Cardiac fibroblast (primary cell): ENCODE data around the gene SH2D5.

Experiments used
- DNase-seq, 2 donors: peaks; one replicate each; pipeline versions ENCODE4 v3.0.0 to v3.0.0-alpha.2; 2010; ENCODE audit warnings: low read depth in 2 of 2
- H3K4me3 ChIP-seq, 2 donors: replicated peaks in 1 of 2; 1 replicate in 1 of 2; 2 replicates in 1 of 2; pipeline ENCODE4 v1.5.1; 2011; ENCODE audit warnings: low read depth in 2 of 2, low read length in 2 of 2, mild to moderate bottlenecking in 2 of 2, moderate library complexity in 1 of 2
- TF ChIP-seq, protein P1 (sequence below): IDR thresholded peaks from one replicate; pipeline ENCODE4 v1.5.1; 2011; ENCODE audit warnings: low read depth, mild to moderate bottlenecking, low read length, inconsistent platforms

The SH2D5 gene

DNA sequence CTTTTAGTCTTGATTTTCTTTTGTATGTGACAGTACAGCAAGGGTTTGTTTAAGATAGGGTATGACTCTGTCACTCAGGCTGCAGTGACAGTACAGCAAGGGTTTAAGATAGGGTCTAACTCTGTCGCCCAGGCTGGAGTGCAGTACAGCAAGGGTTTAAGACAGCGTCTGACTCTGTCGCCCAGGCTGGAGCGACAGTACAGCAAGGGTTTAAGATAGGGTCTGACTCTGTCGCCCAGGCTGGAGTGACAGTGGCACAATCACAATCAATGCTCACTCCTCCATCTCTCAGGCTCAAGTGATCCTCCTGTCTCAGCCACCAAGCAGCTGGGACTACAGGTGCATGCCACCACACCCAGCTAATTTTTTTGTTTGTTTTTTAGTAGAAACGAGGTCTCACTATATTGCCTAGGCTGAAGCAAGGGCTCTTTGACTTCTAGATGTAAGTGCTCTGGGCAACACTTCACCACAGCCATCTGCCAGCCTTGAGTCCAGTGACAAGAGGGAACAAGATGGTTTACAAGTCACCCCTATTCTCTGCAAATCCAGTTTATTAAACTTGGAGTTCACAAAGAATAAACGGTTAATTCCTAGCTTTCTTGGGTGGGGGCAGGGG lies 965 bp upstream of the SH2D5 start:
- TF ChIP-seq, protein P1, sequence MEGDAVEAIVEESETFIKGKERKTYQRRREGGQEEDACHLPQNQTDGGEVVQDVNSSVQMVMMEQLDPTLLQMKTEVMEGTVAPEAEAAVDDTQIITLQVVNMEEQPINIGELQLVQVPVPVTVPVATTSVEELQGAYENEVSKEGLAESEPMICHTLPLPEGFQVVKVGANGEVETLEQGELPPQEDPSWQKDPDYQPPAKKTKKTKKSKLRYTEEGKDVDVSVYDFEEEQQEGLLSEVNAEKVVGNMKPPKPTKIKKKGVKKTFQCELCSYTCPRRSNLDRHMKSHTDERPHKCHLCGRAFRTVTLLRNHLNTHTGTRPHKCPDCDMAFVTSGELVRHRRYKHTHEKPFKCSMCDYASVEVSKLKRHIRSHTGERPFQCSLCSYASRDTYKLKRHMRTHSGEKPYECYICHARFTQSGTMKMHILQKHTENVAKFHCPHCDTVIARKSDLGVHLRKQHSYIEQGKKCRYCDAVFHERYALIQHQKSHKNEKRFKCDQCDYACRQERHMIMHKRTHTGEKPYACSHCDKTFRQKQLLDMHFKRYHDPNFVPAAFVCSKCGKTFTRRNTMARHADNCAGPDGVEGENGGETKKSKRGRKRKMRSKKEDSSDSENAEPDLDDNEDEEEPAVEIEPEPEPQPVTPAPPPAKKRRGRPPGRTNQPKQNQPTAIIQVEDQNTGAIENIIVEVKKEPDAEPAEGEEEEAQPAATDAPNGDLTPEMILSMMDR, result no peak
- no peak for DNase-seq
- H3K4me3 ChIP-seq, result no peak overlapping the region

DNA sequence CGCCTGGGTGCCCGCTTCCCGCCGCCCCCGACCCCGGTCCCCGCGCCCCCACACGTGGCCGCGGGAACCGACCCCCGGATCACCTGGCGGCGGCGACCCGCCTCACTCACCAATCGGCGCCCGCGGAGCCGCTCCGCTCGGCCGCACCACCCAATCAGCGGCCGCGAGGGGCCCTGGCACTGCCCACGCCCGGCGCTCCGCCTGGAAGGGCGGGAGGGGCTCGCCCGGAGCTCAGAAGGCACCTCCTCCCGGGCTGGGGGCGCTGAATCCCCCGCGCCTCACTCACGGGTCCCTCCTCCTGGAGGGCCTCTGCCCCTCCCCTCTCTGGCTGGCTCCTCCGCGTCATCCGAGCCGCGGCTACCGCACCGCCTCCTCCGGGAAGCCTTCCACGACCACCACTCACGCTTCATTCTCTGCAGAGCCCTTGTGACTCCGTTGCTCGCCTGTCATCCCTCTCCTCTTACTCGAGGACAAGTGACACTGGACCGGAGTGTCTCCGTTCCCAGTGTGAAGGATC lies 374 bp downstream of the SH2D5 start:
- TF ChIP-seq, protein P1, result no peak
- peak overlapping the region; percentile 60 to 62 for H3K4me3 ChIP-seq
- peak; percentile 52 to 65 for DNase-seq

DNA sequence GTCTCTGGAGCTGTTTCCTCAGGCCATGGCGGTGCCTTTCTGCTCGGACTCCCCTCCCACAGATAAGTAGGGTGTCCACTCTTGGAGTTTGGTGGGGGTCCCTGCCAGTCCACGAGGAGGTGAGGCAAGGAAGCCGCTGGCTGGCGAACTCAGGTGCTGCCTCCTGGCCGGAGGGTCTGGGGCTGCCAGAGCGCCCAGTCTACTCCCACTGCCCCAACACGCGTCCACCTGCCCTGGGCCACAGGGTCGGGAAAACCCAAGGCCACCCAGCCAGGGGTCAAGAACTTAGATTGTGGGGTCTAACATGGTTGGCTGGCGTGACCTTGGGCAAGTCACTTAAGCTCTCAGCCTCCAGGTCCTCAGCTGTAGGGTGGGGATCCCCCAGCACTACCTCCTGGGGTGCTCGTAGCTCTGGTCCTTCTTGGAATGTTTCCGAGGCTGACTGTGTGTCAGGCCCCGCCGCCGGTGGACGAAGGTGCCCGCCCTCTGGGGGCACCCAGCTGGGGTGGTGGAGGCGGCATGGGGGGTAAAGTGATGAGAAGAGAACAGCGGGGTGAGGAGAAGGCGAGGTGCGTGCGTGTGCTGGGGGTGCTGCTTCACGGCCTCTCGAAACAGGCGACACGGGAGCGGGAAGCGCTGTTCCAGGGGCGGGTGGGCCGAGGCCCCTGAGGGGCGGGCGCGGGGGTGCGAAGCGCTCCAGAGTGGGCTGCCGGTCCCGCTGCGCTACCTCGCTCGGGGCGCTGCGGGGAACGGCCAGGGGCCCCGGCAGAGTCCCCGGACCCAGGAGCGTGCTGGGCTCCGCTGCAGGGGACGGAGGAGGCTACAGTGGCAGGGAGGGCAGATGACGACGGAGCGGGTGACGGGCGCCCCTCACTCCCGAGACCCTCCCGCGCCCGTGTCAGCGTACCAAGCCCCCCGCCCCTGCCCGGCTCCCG lies 1.2 kb downstream of the SH2D5 start:
- no peak for DNase-seq
- H3K4me3 ChIP-seq, result peak overlapping the region; percentile 45 to 62
- TF ChIP-seq, protein P1, result no peak

DNA sequence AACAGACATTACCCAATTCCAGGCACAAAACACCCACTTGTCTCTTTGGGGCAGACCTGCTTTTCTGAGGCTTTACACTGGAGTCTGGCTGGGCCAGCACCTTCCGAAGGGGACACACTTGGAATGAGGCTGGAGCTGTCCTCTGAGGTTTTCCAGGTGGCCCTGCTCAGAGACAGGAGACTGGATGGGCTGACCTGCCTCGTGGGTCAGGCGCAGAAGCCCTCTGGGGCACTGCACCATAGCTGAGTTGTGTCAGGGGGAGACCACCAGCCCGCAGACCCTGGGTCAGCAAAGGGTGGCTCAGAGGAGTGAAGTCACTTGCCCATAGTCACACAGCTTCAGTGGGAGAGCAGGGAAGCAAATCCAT lies 1.8 kb downstream of the SH2D5 start:
- DNase-seq, result no peak
- TF ChIP-seq, protein P1, result no peak
- no peak overlapping the region for H3K4me3 ChIP-seq

DNA sequence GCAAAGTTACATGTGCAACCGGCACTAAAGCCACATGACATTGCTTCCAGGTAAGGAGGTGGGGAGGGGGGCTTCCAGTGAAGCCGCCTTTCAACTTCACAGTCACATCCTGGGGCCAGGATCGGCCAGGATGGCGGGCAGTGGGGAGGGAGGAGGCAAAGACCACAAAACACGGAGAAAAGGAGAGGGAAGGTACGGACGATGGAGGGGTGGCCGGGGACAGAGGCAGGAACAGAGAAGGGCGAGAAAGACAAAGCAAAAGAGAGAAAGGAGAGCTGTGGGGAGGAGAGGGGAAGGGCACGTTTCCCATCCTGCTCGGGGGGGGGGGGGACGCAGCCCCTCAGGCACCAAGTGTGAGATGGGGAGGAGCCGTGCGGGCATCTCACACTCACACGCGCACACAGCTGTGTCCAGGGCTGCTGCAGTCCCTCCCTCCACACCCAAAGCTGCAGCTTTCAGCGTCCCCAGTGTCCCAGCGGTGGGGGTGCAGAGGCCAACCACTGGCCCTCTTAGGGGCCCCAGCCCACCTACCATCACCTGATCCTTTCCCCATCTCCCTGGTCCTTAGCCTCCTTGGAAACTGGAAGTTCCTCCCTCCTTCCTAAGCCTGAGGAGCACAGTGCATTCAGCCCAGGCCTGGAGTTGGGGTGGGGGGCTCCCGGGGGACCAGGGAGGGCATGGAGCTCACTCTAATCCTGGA lies 2.4 kb downstream of the SH2D5 start:
- no peak overlapping the region for H3K4me3 ChIP-seq
- TF ChIP-seq, protein P1, result no peak
- no peak for DNase-seq

DNA sequence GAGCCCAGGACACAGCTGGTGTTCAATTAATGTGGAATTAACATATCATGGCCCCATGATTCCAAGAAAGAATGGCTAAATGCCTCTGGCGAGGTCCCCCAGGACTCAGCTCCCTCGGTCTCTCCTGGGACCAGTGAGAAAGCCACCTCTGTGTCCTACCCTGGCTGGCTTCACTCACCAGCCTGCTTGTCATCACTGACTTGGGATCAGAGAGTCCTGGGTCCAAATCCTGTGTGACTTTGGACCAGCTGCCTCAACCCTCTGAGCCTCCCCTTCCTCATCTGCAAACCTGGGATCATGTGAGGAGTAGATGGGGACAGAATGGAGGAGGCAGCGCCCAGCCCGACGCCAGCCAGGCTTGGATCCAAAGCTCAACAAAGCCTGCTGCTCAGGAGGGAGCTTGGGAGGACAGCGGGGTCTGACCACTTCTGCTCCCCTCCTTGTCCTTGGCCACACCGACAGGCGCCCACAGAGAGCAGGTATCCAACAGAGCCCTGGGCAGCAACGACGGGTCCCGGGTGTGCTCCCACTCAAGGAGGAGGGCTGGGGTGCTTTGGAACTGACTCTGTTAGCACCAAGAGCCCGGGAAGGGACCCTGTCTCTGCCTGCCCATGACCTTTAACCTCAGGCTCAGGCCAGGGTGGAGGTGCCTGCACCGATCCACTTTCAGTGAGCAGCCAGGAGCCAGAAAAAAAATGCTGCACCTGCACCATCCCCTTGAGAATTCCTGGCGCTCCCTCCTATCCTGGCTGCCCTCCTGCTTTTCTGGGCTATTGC lies 3.2 kb downstream of the SH2D5 start:
- TF ChIP-seq, protein P1, result no peak
- DNase-seq, result no peak
- H3K4me3 ChIP-seq, result no peak overlapping the region
